Activated naive CD4-positive, alpha-beta T cell (primary cell): Measurements from ENCODE around the gene KIAA1549.

ENCODE experiments used
- DNase-seq, 4 experiments: peaks; one replicate each; lab custom pipeline; 2025; lab: John Stamatoyannopoulos, UW

The KIAA1549 gene

DNA sequence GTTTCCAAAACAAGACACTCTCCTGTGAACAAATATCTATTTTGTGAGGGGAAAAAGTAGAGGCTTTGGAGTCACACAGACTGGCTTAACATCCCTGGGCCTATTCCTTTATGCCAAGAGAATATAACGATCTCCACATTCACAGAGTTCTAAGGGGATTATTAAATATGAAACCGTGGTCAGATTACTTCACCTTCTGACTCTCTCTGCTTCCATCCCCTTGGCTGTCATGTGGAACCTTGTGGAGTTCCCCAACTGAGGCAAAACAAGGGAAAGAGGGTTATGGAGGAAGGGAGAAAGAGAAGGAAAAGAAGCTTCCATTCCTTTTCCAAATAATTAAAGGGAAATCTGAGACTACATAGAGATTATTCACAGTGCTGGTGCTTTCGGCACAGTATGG lies 127.7 kb downstream of the KIAA1549 start:
- DNase-seq: no peak

DNA sequence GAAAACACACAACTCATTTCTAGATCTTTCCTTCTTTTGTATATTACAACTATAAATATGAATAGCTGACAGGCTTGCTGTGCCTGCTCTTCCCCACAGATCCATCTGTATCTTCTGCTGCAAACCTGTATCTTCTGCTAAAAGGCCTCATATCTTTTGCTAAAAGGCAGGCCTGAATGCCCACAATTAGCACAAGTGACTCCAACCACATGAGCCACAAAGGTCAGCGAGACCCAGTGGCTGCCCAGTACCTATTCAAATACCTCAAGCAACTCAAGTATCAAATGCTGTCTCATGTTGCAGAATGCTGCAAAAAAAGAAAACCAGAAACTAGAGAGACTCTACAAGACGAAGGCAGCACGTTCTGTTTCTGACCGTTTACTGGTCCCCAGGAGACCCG lies 128.7 kb downstream of the KIAA1549 start:
- DNase-seq: no peak

DNA sequence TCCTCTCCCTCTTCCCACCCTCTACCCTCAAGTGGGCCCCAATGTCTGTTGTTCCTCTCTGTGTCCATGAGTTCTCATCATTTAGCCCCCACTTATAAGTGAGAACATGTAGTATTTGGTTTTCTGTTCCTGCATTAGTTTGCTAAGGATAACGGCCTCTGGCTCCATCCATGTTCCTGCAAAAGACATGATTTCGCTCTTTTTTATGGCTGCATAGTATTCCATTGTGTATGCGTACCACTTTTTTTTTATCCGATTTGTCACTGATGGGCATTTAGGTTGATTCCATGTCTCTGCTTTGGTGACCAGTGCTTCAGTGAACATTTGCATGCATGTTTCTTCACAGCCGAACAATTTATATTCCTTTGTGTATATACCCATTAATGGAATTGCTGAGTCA lies 131.5 kb downstream of the KIAA1549 start:
- DNase-seq: no peak

DNA sequence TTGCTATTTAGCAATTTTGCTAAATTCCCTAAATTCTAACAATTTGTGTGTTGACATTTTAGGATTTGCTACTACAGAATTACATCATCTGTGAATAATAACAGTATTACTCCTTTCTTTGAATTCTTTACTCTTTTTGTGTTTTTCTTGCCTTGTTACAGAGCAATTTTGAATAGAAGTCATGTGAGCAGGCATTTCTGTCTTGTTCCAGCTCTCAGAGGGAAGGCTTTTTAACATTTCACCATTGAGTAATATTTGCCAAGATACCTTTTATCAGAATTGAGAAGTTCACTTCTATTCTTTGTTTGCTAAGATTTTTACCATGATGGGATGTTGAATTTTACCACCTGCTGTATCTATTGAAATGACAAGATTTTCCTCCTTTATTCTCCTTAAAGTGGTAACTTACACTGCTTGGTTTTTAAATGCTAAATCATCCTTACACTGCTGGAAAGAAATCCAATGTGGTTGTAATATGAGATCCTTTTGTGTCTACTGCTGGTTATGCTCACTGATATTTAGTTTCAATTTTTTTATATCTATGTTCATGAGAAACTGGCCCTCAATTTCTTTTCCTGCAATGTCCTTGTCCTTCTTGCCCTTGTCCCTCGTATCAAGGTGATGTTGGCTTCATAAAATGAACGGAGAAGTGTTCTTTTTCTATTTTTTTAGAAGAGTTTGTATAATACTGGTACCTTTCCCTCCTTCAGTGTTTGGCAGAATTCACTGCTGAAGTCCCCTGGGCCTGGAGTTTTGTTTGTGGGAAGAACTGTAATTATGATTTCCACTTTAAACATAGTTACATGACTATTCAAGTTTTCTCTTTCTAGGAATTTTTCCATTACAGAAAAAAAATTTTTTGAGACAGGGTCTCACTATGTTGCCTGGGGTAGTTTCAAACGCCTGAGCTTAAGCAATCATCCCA lies 132.9 kb downstream of the KIAA1549 start:
- DNase-seq: no peak

DNA sequence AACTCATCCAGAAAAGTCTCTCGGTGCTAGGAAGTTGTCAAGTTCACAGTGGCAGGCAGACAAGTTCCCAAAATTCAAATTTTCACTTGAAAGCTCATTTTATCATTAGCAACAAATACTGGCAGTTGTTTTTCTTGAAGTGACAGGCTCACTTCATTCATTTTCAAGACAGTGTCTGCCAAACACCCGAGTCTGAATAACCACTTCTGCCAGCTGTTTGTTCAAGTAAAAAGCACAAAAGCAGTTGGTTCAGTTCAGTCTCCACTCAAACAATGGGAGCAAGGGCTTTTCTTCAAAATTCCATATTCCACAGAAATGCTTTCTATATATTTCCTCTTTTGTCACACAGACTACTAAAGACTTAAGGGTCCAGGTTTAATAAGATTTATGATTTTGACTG lies 135.5 kb downstream of the KIAA1549 start:
- DNase-seq: no peak

DNA sequence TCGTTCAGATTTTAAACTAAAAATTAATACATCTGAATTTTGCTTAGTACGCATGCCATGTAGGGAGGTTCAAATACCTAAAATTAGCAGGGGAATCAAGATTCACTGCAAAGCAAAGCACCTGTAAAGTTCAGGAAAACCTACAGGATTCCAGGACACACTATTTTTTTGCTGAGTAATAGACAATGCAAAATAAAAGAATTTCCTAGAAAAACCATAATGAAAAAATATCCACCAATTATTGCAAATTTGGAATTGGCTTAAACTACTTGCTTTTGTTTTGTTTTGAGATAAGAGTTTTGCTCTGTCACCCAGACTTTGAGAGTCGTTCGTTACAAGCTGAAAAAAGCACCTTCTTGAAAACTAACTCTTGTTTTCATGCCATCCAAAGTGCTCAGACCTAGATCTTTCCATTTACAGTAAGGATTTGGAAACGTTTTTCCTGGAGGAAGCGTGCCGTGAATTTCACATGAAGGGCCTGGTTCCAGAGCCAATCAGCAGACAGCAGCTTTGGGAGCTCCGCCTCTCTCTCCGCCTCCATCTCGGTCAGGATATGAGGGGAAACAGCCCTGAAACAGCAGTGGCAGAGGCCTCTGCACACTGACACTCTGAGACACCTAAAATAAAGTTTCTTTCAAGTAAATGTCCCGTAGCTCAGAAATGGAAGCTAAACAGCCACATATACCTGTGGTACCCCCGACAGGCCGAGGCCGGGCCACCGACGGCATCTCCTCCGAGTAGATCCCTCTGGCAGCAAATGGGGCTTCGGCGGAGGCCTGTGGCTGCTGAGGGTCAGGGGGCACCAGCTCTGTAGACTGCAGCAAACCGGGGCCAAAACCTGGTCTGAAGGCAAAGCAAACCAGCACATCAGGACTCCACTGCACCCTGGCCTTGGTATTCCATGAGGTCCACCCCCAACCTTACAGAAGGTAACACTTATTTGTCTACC lies 137.3 kb downstream of the KIAA1549 start:
- no peak for DNase-seq

DNA sequence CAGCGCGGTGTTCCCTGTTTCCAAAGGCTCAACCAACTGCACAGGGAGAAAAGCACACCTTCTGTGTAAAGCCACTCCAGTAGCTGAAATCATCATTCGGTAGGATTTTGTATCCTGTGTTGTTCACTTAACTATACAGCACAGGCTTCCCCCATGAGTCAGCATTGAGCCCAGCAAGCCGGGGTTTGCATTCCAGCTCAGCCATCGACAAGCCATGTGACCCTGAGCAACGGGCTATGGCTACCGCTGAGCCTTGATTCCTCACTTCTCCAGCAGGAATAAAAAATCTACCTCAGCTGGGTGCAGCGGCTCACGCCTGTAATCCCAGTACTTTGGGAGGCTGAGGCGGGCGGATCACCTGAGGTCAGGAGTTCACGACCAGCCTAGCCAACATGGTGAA lies 139.1 kb downstream of the KIAA1549 start:
- DNase-seq: no peak

DNA sequence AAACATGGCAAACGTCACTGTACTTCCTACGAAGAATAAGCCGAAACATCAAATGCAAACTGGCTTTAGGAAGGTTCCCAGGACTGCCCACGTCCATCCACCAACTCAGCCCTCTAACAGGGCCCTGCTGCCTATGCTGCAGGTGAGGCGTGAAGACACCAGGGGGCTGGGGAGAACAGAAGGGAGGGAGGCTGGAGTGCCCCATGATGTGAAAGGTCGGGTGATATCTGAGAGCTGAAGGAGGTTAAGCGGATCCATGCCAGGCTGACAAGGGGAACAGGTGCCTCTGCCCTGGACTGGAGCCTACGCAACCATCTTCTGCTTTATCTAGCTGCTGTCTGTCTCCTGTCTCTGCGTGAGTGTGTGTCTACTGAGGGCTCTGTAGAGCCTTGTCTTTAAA lies 143.0 kb downstream of the KIAA1549 start:
- DNase-seq: no peak

DNA sequence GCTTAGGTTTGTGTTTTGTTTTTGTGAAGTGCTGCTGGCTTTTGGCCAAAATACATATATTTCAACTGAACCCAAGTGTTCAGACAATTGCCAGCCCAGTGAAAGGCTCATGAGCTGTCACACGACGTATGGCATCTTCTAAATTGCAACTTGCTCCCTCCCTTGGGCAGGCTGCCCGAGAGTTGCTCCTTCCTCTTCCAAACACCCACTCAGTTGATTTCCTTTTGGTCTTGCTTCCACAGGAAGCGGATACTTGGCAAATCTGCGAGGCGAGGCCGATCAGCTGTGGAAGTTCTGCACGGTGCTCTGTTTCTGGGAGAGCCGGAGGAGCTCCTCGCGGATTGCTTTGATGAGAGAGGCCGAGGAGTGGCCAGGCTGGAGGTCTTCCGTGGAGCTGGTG lies 143.6 kb downstream of the KIAA1549 start:
- DNase-seq: no peak

DNA sequence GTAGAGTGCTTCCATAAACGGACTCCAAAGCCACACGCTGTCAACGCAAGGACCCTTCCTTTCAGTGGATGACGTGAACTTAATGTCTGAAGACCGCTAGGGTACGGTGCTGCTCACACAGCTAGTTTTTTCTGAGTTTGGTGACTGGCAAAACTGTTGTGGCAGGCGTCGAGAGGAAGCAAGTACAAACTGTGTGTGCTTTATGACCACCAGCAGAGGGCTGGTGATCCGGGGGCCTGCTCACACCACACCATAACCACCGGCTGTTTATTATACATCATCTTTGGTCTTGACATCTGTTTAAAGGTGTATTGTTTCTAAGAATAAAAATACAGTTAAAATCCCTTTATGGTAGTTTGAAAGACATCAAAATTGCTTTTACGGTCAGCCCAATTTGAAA lies 146.1 kb downstream of the KIAA1549 start:
- DNase-seq: no peak

DNA sequence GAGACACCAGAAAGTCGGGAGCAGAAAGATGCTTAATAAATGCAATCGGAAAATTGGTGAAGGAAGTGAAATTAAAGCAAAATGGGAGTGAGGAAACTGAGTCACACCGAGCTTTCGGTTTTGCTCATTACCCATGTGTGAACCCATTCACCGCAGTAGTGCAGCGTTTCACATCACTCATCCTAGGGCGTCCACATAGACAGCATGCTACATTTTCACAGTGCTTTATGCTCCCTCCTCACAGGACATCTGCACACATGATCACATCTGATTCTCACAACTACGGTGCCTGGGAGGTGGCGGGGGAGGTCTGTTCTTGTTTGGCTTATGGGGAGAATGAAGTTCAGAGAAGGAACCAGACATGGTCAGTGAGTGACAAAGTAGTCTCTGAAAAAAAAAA lies 146.6 kb downstream of the KIAA1549 start:
- no peak for DNase-seq

DNA sequence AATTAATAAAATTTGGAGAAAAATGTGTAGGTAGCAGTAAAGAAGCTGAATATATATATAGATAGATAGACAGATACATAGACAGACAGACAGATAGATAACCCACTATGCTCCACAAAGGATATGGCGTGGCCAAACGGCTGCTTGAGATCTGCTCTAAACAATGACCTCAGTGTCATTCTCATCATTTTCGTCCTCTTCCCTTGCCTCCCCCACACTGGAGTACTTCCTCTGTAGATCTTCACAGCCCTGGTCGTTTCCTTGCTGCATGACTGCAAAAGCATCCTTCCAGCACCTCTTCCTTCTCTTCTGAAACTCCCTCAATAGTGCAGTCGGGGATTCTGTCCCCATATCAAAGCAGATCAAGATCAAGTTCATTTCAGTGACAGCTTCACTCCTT lies 147.6 kb downstream of the KIAA1549 start:
- no peak for DNase-seq

DNA sequence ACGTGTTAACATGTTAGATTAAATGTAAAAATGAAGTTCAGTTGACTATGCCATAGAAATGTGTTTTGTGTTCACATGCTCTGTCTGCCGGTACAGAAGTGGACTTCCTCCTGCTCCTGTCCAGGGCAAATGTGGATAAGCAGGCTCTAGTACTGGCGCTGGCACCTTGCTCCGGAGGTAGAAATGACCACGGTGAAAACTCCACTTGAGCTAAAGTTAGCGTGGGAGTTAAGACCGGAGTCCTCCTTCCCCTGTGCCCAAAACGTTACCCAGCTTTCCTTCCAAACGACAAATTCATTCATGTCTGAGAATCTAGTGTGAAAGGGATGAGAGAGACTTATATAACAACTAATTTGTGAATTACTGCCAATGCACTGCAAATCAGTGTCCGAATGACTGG lies 148.2 kb downstream of the KIAA1549 start:
- DNase-seq: no peak

DNA sequence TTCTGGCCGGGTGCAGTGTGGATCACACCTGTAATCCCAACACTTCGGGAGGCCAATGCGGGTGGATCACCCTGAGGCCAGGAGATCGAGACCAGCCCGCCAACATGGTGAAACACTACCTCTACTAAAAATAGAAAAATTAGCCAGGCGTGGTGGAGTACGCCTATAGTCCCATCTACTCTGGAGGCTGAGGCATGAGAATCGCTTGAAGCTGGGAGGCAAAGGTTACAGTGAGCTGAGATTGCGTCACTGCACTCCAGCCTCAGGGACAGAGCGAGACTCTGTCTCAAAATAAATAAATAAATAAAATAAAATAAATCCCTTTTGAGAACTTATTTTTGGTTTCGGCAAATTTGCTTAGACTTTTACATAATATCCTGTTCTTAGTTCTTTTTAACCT lies 151.9 kb downstream of the KIAA1549 start:
- DNase-seq: no peak

DNA sequence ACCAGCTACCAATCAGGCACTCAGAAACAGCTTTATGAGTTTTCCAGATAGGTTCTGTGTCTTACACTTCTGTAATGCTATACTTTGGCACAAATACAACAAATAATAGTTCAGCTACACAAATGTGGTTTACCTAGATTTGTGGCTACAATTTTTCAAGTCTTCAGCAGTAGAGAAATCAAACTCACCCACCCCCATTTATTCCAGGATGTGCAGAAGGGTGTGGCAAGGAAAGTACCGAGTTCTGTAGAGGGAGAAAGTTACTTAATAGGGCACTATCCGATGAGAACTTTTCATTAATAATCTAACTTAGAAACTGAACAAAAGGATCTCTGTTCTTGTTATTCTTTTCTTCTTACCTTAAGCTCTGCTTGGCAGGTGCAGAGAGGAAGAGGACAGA lies 152.9 kb downstream of the KIAA1549 start:
- DNase-seq: no peak

DNA sequence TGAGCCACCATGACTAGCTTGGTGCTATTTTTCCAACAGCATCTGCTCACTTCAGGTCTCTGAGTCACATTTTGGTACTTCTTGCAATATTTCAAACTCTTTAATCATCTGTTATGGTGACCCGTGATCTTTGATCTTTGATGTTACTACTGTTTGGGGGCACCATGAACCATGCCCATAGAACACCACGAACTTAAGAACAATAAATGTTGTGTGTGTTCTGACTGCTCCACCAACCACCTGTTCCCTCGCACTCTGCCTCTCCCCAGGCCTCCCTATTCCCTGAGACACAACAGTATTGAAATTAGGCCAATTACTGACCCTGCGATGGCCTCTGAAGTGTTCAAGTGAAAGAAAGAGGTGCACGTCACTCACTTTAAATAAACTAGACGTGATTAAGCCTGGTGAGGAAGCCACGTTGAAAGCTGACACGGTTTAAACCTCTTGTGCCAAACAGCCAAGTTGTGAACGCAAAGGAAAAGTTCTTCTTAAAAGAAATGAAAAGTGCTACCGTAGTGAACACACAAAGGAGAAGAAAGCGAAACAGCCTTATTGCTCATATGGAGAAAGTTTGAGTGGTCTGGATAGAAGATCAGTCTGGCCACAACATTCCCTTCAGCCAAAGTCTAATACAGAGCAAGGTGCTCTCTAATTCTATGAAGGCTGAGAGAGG lies 156.0 kb downstream of the KIAA1549 start:
- no peak for DNase-seq

DNA sequence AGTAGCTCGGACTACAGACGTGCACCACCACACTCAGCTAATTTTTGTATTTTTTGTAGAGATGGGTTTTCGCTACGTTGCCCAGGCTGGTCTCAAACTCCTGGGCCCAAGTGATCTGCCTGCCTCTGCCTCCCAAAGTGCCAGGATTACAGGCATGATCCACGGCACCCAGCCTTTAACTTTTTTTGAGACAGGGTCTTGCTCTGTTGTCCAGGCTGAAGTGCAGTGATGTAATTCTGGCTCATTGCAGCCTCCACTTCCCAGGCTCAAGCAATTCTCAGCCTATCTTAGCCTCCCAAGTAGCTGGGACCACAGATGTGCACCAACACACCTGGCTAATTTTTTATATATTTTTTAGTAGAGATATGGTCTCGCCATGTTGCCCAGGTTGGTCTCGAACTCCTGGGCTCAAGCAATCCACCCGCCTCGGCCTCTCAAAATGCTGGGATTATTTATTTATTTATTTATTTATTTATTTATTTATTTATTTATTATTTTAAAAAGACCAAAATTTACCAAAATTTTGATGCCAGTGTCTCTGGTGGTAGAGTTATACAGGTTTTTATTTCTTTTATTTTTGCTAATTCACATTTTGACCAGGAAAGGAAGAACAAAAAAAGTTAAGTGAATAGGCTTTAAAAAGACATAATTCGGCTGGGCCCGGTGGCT lies 158.2 kb downstream of the KIAA1549 start:
- DNase-seq: no peak

DNA sequence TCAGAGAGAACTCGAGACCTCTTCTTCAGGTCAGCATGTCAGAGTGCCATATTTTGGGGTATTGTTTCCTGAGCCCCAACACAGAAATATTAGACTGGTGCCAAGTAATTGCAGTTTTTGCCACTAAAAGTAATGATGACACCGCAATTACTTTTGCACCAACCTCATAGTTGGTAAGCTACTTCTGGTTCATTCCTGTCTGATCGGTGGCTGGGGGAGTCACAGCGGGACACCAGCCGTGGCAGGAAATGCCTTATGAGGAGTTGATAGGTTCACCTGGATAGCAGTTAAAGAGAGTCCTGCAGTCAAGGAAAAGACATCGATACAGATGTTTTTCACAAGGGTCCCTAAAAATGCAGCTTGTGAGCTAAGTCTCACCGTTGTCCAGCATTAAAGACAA lies 159.3 kb downstream of the KIAA1549 start:
- DNase-seq: no peak

DNA sequence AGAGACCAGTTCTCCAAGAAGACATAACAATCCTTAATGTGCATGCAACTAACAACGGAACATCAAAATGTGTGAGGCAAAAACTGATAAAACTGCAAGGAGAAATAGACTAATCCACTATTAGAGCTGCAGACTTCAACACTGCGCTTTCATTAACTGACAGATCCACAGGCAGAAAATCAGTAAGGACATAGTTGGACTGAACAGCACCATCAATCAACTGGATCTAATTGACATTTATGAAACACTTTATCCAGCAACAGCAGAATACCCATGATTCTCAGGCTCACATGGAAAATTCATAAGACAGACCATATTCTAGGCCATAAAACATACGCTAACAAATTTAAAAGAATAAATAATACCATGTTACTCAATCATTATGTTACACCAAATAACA lies 161.6 kb downstream of the KIAA1549 start:
- DNase-seq: no peak

DNA sequence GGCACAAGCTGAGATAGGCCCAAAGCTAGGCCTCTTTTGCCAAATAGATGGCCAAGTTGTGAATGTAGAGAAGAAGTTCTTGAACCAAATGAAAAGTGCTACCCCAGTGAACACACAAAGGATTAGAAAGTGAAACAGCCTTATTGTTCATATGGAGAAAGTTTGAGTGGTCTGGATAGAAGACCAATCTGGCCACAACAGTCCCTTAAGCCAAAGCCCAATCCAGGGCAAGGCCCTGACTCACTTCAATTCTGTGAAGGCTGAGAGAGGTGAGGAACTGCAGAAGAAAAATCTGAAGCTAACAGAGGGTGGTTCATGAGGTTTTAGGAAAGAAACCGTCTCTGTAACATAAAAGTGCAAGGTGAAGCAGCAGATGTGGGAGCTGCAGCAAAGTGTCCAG lies 164.5 kb downstream of the KIAA1549 start:
- DNase-seq: no peak

DNA sequence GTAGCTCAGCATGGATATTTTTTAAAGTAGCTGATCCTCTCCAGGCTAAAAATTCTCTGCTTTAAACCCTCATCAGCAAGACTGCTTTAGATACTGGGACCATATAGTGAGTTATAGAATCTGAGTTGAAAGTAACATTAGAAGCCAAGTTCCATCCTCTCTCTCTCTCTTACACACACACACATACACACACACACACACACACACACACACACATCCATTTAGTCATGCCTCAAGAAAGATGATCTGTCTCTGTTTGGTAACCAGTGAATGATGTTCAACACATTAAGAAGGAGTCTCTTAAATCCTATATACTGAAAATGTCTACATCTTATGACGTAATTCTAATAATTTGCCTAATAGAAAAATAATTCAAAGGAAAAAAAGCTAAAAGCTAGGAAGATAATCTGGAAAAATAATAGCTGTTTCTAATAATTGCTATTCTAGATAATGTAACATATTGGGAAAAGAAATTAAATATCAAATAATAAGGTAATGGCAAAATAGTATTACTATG lies 166.3 kb downstream of the KIAA1549 start:
- DNase-seq: no peak

DNA sequence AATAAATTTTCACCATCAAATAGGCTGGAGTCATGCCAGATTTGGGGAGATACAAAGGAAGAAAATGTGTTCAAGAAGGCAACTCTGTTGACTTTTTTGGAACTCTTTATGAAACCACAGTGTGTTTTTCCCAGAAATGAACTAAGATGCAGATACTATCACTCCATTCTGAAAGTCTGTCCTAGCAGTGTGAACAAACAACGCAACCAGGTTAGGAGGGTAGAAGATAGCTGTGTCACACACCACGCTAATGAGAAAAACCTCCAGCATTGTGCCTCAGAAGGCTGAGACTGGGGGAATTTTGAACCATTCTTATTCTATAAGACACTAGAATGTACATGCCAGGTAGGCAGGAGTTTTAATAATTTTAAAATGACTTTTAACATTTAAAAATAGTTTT lies 167.2 kb downstream of the KIAA1549 start:
- DNase-seq: no peak
